Mesothelial cell of epicardium (in vitro differentiated cells): ENCODE results near the gene TMEM120A. TPM values are rescaled to one million over a fixed set of nuclear protein-coding genes. Genes with fewer than 3 reads are reported as not detected.

Experiments
- DNase-seq, 2 experiments: peaks; one replicate each; pipeline ENCODE4 v3.0.0; 2021; ENCODE audit warnings: low spot score in 2 of 2; ENCODE audit not compliant: unreplicated experiment in 2 of 2
- H3K27ac Mint-ChIP-seq: 2 replicates; pipeline ENCODE4 v1.8.0; 2021; ENCODE audit warnings: mixed read lengths
- H3K27me3 Mint-ChIP-seq: 2 replicates; pipeline ENCODE4 v1.8.0; 2021; ENCODE audit warnings: low read depth, mixed read lengths
- H3K36me3 Mint-ChIP-seq: 2 replicates; pipeline ENCODE4 v1.8.0; 2021; ENCODE audit warnings: mixed read lengths
- H3K4me1 Mint-ChIP-seq: 2 replicates; pipeline ENCODE4 v1.8.0; 2021; ENCODE audit warnings: mixed read lengths
- H3K4me3 Mint-ChIP-seq: 2 replicates; pipeline ENCODE4 v1.8.0; 2021; ENCODE audit warnings: mild to moderate bottlenecking, moderate library complexity, mixed read lengths
- H3K9me3 Mint-ChIP-seq: 2 replicates; pipeline ENCODE4 v1.8.0; 2021; ENCODE audit warnings: mixed read lengths
- total RNA-seq: library from RNA; stranded (reverse); gene quantifications from 3 replicates; pipeline ENCODE4 v1.2.1, GENCODE V29; 2021
- TF ChIP-seq, protein P1 (sequence below): fragments of 200-600 bp; sonication (generic); IDR thresholded peaks from one replicate; pipeline ENCODE4 v1.5.0; 2021; ENCODE audit warnings: antibody characterized with exemption; ENCODE audit not compliant: unreplicated experiment

The TMEM120A gene
- total RNA-seq, 1 donor from 2014 or later, result 17.8 TPM

DNA sequence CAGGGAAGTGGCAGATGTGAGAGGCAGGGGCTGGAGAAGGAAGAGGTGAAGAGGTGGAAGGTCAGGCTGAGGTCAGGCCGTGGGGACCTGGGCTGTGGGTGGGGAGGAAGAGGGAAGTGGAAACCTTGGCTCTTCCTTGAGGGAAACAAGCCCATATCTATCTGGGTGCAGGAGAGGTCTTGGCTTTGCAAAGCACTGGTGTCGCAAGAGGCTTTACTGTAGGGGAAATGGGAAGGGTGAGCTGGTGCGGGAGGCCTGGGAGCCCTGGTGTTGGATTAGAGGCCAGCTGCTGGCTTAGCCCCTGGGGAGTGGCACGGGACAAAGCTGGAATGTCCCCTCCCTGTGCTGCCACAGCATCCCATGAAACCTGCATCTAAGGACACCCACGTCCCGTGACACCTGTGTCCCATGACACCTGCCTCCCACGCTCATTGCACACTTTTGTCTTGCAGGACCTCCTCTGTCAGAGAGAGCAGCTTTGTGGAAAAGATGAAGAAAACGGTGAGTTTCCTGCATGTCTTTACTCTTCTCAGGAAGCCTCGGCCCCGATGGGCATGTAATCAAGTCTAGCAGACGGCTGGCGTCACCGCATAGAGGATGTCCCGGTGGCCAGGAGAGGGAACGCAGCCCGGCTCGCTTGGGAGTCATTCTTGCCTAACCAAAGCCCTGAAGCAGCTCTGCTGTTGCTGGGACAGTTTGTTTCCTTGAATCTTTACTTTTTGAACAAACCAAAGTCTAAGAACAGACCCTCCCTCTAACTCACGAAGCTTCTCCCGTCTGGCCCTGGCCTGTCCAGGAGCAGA, 22.2 kb downstream of the TMEM120A start:
- Mint-ChIP-seq H3K4me3 (no peak overlapping the region), H3K27ac (peak overlapping the region; percentile 50), H3K9me3 (no peaks in the 10 kb centered on the region), H3K4me1 (peaks cover 13% of the 10 kb centered on the region), H3K27me3 (no peaks in the 10 kb centered on the region), H3K36me3 (peaks cover 23% of the 10 kb centered on the region)
- no peak for DNase-seq
- TF ChIP-seq, protein P1, sequence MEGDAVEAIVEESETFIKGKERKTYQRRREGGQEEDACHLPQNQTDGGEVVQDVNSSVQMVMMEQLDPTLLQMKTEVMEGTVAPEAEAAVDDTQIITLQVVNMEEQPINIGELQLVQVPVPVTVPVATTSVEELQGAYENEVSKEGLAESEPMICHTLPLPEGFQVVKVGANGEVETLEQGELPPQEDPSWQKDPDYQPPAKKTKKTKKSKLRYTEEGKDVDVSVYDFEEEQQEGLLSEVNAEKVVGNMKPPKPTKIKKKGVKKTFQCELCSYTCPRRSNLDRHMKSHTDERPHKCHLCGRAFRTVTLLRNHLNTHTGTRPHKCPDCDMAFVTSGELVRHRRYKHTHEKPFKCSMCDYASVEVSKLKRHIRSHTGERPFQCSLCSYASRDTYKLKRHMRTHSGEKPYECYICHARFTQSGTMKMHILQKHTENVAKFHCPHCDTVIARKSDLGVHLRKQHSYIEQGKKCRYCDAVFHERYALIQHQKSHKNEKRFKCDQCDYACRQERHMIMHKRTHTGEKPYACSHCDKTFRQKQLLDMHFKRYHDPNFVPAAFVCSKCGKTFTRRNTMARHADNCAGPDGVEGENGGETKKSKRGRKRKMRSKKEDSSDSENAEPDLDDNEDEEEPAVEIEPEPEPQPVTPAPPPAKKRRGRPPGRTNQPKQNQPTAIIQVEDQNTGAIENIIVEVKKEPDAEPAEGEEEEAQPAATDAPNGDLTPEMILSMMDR, result no peak

DNA sequence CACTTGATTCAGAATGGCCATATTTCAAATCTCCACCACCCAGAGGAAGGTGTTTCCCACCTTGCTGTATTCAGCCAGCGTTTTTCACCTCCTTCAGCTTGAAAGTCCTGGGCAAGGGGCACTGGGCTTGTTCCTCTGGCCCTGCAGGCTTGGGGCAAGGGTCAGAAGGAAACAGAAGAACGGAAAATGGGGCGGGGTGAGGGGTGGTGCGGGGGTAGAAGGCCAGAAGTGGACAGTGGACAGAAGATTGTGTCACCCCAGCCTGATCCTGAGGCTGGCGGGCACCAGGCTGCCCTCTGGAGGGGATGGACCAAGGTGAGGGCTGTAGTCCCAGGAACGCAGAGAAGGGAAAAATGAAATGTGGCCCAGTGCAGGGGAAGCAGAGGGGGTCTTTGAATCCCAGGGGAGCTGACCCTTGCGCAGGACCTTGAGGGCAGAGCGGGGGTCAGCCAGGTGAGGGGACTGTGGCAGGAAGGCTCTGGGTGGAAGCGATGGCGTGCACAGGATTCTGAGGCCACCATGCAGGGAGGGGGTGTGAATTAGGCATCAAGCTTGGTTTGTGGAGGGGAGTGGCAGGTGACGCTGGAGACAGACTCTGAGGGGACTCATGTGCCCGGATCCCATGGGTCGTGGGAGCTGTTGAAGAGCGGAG, 23.0 kb downstream of the TMEM120A start:
- DNase-seq, result no peak
- no peaks in the 10 kb centered on the region for H3K9me3 Mint-ChIP-seq
- no peak overlapping the region for H3K4me3 Mint-ChIP-seq
- H3K27me3 Mint-ChIP-seq, result no peaks in the 10 kb centered on the region
- H3K4me1 Mint-ChIP-seq, result peaks cover 13% of the 10 kb centered on the region
- peak overlapping the region; percentile 40 for H3K27ac Mint-ChIP-seq
- TF ChIP-seq, protein P1, result no peak
- H3K36me3 Mint-ChIP-seq, result peaks cover 23% of the 10 kb centered on the region

DNA sequence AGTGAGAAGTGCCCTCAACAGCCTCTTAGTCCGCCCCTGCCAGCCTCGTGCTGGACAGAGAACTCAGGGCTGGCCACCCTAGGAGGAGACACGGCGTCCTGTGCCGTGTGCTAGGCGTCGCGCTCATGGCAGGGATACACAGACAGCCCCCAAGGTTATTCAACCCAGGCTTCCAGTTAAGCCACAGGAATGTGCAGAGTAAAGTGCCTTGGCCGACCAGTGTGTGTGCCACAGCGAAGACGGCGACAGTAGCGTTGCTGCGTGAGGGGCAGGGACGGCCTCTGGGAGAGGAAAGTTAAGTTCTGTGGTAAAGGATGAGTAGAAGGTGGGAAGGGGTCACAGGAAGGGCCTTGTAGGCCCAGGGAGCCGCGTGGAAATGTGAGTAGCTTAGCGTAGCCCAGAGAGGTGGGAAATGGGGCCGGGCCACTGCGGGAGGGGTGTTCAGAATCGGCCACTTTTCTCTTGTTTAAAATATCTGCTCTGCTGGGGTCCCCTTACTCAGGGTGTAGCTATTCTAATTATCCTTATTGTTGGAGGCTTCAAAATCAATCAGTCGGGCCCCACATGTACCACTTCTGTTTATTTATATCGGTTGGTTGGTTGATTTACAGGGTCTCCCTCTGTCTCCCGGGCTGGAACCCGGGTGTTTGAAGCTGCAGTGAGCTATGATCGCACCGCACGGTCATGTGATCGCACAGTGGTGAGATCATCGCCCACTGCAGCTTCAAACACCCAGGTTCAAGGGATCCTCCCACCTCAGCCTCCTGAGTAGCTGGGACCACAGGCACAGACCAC, 24.5 kb downstream of the TMEM120A start:
- Mint-ChIP-seq H3K27ac (peak overlapping the region; percentile 18), H3K4me1 (peaks cover 13% of the 10 kb centered on the region)

DNA sequence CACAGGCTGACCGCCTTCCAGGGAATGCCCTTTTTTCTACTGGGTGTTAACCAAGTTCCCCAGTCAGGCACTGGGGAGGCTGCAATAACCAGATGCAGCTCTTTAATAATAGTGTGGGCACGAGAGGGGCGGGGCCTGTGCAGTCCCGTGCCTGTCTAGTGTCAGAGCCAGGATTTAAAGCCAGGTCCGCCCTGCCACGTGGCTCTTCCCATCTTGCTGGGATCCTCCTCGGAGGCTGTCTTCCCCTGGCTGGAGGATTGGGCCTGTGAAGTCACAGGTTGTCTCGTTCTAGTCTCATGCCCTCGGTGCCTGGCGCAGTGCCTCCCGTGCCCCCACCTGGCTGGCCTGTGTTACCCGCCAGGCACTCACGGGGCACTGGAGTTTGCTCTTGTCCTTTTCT, 25.2 kb downstream of the TMEM120A start:
- H3K27me3 Mint-ChIP-seq, result no peaks in the 10 kb centered on the region
- H3K4me3 Mint-ChIP-seq, result no peak overlapping the region
- H3K27ac Mint-ChIP-seq, result peak overlapping the region; percentile 18
- H3K36me3 Mint-ChIP-seq, result peaks cover 22% of the 10 kb centered on the region
- no peak for DNase-seq
- peaks cover 13% of the 10 kb centered on the region for H3K4me1 Mint-ChIP-seq
- TF ChIP-seq, protein P1, result no peak
- H3K9me3 Mint-ChIP-seq, result no peaks in the 10 kb centered on the region

More for the DNA sequence above, 24.5 kb downstream of the TMEM120A start:
- H3K9me3 Mint-ChIP-seq, result no peaks in the 10 kb centered on the region
- no peak for DNase-seq
- H3K36me3 Mint-ChIP-seq, result peaks cover 24% of the 10 kb centered on the region
- no peaks in the 10 kb centered on the region for H3K27me3 Mint-ChIP-seq
- TF ChIP-seq, protein P1, result no peak
- no peak overlapping the region for H3K4me3 Mint-ChIP-seq

DNA sequence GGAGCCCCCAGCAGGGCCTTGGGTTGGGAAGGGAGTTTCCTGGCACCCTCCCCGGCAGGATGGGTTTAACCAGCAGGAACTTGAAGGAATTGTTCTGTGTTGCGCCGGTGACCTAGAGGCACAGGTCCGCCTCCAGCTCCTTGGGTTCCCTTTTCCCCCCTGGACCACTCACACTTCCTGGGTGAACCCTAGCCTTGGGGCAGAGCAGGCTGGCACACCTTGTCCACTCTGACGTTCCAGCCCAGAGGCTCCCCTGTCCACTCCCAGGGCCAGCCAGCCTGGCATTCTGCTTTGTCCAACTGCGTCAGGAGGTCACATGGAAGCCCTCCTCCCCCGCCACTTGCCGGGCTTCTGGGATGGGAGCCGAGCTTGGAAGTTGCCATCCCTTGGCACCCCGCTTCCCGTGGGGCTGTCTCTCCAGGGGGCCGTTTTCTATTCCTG, 25.8 kb downstream of the TMEM120A start:
- no peak for DNase-seq
- no peak overlapping the region for H3K27ac Mint-ChIP-seq

More for the DNA sequence above, 25.8 kb downstream of the TMEM120A start:
- H3K27me3 Mint-ChIP-seq, result no peaks in the 10 kb centered on the region
- no peaks in the 10 kb centered on the region for H3K9me3 Mint-ChIP-seq
- peaks cover 17% of the 10 kb centered on the region for H3K36me3 Mint-ChIP-seq
- TF ChIP-seq, protein P1, result no peak
- no peak overlapping the region for H3K4me3 Mint-ChIP-seq
- H3K4me1 Mint-ChIP-seq, result peaks cover 13% of the 10 kb centered on the region
